MV-4-11 (cell line): Measurements from ENCODE around the gene GLOD4.
A peak's percentile ranks its signal among the peaks of the same experiment; 100 is the strongest.

Source experiments
- DNase-seq: peaks from one replicate; lab custom pipeline; 2025; lab: John Stamatoyannopoulos, UW

The GLOD4 gene

DNA sequence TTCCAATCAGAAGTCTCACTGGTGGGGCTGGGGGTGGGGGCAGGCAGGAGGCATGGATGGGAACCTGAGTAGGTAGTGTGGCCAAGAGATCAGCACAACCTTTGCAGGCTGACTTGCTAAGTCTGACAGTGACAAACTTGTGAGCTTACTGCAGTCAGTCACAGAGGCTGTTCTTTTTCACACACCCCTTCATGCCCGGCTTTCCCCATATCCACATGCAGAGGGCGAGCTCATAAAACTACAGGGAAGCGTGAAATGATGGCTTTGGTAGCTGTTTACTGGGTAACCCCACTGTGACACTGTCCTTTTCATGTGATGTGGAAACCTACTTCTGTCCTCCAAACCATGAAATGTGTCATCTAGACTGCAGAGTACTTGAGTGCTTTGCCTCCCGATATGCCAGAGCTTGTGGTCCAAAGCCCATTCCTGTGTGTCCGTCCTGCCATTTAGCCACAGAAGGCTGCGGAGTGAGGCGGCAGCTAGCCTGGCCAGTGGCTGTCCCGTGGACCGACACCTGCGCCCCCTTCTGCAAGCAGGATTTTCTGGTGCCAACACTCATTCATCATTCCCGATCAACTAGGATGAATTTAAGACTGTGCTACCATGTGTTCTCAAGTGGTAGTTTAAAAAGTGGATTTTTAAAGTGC is 39.8 kb downstream of the GLOD4 start:
- peak; percentile 20 for DNase-seq

DNA sequence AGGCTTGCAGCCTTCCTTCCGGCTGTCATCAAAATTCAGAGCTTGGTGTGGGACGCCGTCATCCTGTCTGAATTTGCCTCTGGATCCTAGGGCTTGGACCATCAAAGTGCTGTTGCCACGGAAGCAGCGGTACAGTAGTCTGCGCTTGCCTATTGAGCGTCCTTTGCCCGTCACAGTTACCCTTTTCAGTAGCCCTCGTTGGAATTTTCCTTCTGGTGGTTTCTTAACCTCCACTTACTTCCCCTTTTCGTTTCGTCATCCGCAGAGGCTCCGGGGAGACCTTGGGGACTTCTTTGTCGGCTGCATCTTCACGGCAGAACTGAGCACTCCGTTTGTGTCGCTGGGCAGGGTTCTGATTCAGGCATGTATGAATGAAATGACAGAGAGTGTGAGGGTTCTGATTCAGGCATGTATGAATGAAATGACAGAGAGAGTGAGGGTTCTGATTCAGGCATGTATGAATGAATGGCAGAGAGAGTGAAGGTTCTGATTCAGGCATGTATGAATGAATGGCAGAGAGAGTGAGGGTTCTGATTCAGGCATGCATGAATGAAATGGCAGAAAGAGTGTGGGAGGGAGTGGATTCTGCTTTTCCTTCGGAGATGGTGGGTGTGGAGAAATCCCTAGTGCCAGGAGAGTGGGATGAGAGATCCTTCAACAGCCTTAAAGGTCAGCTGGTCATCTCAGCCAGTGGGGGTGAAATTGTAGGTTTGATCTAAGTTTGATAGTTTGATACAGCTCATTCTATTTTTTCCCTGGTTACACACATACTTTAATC is 41.7 kb downstream of the GLOD4 start:
- DNase-seq: peak; percentile 92

DNA sequence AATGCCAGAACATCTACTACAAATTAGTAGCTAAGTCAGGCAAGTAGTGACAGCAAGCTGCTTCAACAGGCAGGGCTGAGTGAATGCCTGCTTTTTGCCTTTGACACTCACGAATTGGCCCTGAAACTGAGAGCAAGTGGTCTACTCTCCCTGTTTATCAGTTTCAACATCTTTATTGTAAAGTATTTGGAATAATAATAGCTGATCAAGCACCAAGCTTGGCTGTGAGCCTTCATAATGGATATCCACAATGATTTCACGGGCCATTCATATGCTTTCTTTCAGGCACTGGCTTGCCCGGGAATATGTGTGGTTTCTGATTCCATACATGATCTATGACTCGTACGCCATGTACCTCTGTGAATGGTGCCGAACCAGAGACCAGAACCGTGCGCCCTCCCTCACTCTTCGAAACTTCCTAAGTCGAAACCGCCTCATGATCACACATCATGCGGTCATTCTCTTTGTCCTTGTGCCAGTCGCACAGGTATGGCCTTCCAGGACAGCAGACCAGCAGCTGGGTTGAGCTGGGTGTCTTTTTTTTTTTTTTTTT is 44.4 kb downstream of the GLOD4 start:
- no peak for DNase-seq

DNA sequence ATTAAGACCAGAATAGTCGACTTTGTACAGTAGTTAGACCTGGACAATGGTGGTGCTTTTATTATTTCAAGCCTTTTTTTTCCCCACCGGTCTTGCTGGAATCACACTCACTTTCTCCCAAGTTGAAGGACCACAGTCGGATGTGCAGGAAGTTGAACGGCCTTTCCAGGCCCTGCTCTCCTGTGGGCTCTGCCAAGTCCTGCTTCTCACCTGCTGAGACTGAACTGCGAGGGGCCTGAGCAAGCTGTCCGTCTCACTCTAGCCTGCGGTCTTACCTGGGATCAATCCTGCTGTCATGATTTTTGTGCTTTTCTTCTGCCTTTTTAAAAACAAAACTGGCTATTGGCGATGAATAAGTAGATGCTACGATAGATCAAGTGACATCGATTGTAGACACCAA is 48.3 kb downstream of the GLOD4 start:
- DNase-seq: no peak

DNA sequence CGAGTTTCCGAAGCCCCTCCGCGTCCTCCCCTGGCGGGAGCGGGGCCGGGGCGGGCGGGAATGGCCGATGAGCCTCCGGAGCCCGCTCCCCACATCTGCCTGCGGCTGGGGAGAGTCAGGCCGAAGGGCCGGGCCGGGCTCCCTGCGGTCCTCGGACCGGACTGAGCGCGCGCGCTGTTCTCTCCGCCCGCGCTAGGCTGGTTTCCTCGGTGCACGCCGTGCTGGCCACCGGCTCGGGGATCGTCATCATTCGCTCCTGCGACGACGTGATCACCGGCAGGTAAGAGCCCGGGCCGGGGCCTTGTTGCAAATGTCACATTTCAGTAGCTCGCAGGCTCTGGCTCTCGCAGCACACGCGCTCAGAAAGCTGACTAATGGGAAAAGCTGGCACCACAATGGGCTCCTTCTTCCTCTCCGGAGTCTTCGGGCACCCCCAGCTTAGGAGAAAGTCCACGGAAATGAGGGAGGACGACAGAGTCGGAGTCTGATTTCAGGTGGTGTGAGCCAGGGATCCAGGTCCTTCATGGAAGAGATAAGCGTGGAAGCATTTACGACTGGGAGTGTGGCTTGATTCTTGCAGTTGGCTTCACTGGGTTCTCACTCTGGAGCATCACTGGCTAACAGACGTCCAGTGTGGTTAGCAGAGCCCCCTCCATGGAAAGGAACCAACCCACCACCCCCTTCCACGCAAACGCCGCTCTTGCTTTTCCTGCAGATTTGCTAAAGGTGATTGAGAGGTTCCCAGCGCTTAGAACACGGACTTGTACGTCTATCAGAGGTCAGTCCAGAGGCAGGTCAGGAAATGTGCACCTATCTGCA is 49.0 kb downstream of the GLOD4 start:
- DNase-seq: no peak

DNA sequence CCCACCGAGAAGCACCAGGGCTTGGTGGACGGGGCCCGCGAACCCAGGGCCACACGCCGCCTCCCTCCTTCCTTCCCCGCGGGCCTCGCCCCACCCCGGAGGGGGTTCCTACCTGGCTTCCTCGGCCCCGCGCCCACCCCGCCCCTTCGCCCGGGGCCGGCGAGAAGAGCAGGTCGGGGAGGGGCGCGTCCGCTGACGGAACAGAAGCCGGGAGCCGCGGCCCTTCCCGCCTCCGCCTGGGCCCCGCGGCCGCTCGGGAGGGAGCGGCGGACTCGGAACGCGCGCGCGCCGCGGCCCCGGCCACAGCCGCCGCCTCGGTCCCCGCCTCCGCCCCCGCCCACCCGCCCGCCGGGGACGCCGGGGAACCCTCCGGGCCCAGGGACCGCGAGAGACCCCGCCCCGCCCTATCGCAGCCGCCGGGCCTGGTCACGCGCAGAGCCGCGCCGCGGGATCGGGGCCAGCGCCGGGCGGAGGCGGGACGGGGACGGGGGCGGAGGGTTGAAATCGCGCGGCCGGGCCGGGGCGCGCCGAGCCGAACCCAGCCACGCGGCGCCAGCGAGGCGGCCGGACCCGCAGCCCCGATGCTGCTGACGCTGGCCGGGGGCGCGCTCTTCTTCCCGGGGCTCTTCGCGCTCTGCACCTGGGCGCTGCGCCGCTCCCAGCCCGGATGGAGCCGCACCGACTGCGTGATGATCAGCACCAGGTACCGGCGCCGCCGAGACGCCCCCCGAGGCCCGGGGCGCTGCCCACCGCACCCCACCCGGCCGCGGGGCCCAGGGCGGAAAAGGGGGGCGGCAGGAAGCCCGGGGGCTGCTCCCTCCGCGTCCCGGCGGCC is 49.8 kb downstream of the GLOD4 start, which contains the start of gene TLCD3A:
Gene TLCD3A (plus strand): TSS at position 530 of the 835 bp plus-strand sequence. CDS start 52 bp downstream, at position 582.
- DNase-seq: no peak

DNA sequence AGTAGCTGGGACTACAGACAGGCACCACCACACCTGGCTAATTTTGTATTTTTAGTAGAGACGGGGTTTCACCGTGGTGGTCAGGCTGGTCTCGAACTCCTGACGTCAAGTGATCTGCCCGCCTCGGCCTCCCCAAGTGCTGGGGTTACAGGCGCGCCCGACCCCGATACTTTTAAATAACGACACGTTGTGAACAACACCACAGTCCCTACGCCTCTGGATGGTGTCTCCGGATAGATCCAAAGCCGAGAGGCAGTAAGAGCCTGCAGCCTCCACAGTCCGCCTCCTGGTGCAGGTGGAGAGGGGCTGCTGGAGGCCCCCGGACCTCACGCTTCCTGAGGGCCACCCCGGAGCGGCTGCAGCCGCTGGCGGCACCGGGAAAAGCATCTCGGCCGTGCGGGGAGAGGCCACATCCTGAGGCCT is 50.4 kb downstream of the GLOD4 start:
- no peak for DNase-seq

DNA sequence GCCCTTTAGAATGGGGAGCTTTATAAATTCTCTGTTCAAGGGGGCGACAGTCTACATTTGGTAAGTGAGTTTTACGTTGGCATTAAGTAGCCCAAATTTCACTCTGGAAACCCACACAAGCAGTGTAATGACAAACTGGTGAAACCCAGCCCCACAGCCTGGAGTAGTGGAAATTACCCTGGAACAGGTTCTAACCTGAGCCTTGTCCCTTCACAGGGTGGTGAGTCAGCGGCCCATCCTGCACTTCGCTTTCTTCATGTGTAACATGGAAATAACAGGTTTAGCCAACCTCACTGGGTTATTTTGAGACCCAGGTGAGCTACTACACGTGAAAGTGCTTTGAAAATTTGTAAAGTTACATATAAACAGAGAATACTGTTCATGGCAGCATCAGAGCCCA is 53.2 kb downstream of the GLOD4 start:
- DNase-seq: no peak

DNA sequence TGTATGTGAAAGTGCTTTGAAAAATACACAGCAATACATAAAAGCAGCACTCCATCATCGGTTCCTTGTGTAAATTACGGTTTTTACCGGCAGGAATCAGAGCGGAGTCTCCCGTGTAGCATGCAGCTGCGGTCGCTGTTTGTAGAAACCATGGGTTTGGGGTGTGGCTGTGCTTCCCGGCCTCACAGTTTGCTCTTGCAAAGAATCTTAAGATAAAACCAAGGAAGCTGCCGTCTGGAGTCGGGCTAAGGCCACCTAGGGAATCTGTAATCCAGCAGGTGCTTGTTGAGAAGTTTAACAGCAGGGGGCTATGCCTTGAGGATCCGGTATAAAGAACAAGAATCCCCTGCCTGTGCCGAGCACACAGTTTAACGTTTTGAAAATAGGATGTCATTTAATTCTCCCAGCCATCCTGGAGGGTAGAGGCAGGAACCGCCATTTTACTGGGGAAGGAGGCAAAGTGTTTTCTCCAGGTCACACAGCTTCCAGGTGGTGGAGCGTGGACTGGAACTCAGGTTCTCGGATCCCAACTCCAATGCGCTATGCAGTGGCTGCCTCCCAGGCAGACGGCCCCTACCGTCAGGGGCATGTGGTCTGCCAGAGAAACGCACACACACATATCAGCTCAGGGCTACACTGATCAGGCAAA is 55.7 kb downstream of the GLOD4 start:
- DNase-seq: no peak

DNA sequence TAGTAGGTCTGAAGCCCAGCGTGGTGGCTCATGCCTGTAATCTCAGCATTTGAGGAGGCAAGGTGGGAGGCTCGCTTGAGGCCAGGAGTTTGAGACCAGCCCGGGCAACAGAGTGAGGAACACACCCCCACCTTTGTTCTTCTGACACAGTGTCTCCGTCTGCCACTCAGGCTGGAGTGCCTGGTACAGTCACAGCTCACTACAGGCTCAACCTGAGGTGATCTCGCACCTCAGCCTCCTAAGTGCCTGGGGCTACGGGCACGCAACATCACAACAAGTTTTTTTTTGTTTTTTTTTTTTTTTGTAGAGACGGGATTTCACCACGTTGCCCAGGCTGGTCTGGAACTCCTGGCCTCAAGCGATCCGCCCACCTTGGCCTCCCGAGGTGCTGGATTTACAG is 56.3 kb downstream of the GLOD4 start:
- no peak for DNase-seq

DNA sequence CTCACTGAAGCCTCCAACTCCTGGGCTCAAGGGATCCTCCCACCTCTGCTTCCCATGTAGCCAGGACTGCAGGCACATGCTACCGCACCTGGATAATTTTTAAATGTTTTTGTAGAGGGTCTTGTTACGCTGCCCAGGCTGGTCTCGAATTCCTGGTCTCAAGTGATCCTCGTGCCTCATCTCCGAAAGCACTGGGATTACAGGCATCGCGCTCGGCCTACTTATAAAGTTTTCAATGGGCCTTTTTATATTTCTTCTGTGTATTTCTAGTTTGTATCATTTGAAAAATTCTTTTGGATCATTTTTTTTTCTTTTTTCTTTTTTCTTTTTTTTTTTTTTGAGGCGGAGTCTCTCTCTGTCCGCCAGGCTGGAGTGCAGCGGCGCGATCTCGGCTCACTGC is 57.0 kb downstream of the GLOD4 start:
- no peak for DNase-seq

DNA sequence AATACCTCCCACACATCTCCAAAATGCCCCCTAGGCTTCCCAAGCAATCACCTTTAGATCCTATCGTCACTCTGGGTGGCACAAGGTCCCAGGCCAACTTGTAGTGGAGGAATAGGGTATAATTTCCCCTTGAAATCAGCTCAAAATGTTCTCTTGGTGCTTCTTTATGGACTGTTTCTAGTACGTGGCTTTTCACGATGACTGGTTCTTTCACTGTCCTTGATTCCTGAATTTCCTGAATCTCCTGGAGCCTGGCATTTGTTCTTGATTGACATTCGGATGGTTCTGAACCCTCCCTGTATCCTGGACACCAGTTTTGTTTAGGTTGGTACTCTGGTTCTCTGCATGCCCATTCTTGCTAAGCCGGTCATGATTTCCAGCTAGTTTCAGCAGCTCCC is 60.5 kb downstream of the GLOD4 start:
- no peak for DNase-seq

DNA sequence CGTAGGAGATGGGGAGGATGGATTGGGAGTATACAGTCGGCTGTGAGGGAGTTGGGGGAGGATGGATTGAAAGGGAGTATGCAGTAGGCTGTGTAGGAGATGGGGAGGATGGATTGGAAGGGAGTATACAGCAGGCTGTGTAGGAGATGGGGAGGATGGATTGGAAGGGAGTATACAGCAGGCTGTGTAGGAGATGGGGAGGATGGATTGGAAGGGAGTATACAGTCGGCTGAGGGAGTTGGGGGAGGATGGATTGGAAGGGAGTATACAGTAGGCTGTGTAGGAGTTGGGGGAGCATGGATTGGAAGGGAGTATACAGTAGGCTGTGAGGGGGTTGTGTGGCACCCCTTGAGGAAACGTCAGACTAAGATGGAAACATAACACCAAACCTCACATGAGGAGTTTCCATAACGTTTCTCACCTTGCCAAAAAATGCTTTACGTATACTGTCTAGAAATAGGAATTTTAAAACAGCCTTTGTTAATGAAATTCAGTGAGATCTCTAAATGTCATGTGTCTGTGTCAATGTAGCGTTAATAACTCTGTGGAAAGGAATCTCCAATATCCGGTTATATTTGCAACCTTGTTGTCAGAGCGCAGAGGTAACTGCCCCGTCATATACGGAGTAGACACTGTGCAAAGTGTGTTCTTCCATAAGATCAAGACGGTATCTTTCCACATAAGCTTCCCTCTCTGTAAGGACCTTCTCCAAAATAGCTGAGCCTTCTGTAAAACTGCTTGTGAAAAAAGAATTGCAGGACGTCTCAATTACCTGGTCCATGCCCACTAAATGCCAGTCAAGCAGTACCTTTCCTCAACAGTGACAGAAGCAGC is 61.2 kb downstream of the GLOD4 start:
- no peak for DNase-seq

DNA sequence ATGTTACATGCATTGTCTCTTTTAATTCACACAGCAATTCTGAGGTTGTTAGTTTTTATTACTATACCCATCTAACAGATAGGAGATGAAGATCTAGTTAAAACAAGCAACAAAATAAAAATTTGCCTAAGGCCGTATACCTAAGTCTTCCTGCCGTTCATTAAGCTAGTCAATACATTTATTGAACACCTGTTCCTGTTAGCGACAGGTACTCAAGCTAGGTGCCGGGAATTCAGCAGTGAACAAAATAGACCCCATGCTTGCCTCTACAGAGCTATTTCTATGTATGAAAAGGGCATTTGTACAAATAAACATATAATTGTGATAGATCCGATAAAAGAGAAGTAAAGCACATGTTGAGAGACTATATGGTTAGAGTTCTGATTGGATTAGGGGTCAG is 64.0 kb downstream of the GLOD4 start:
- no peak for DNase-seq
